ENCODE data around the gene KCND2.

KCND2 gene

DNA sequence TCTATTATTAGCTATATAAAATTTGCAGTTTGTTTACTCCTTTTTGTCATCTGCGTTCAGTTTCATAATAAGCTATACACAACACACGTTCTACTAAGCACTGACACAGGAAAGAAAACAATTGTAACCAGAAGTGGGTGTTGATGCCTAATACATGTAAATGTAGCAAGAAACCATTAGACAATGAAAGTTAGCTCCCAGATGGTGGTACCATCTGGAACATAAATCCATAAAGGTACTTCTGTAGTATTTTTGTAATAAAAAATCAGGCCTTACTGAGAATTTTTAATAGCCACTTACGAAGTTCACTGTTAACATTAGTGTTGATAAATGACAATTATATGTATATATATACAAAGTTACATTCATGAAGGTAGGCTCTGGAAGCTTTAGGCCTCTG, 194.7 kb downstream of the KCND2 start:
- no peak overlapping the region for H3K4me3 ChIP-seq (ENCODE audit: low read length)
- no peaks in the 10 kb centered on the region for H3K9me3 ChIP-seq (ENCODE audit: control insufficient read depth, insufficient read depth, low read length)
- no peaks in the 10 kb centered on the region for H4K20me1 ChIP-seq (ENCODE audit: control insufficient read depth, insufficient read depth, low read depth, low read length)
- no peak for TF ChIP-seq EZH2phosphoT487 (IDR thresholded peaks at IDR 0.05; ENCODE audit: borderline replicate concordance, low read length)
- TF ChIP-seq, protein P1, sequence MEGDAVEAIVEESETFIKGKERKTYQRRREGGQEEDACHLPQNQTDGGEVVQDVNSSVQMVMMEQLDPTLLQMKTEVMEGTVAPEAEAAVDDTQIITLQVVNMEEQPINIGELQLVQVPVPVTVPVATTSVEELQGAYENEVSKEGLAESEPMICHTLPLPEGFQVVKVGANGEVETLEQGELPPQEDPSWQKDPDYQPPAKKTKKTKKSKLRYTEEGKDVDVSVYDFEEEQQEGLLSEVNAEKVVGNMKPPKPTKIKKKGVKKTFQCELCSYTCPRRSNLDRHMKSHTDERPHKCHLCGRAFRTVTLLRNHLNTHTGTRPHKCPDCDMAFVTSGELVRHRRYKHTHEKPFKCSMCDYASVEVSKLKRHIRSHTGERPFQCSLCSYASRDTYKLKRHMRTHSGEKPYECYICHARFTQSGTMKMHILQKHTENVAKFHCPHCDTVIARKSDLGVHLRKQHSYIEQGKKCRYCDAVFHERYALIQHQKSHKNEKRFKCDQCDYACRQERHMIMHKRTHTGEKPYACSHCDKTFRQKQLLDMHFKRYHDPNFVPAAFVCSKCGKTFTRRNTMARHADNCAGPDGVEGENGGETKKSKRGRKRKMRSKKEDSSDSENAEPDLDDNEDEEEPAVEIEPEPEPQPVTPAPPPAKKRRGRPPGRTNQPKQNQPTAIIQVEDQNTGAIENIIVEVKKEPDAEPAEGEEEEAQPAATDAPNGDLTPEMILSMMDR (IDR thresholded peaks at IDR 0.05; ENCODE audit: low read depth, low read length, poor library complexity, severe bottlenecking): no peak
- H3K27ac ChIP-seq (ENCODE audit: low read depth, low read length): no peak overlapping the region
- H3K4me2 ChIP-seq (ENCODE audit: low read length): no peak overlapping the region
- no peaks in the 10 kb centered on the region for H3F3A ChIP-seq (ENCODE audit: control insufficient read depth, insufficient read depth)
- no peaks in the 10 kb centered on the region for H3K36me3 ChIP-seq (ENCODE audit: control insufficient read depth, low read length)
- no peaks in the 10 kb centered on the region for H3K9me2 ChIP-seq (replicated peaks; ENCODE audit: control insufficient read depth, low read length)
- H3K27me3 ChIP-seq (ENCODE audit: control insufficient read depth, low read length): no peaks in the 10 kb centered on the region
- H3K79me2 ChIP-seq (ENCODE audit: control insufficient read depth, low read length): no peaks in the 10 kb centered on the region
- H3K4me1 ChIP-seq (ENCODE audit: control insufficient read depth, low read length): no peaks in the 10 kb centered on the region

DNA sequence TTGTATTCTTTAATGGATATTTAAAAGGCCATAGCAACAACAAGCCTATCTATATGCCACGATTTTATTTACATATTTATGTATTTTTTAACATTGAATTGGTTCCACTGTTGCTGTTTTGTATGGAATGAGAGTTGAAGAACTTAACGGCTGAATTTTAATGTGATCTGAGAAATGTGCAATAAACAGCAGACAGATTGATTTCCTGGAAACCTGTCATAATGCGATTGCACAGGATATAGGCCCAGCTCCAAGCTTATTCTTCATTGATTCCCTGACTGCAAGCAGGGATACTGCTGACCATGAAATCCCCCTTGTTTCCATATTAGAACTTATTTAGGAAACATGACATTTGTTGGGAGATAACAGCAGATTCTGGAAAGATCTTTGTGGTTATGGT, 195.6 kb downstream of the KCND2 start:
- Histone ChIP-seq H3K27ac (ENCODE audit: low read depth, low read length) (no peak overlapping the region), H3K4me1 (ENCODE audit: control insufficient read depth, low read length) (no peaks in the 10 kb centered on the region), H3K4me3 (ENCODE audit: low read length) (no peak overlapping the region), H3K9me3 (ENCODE audit: control insufficient read depth, insufficient read depth, low read length) (no peaks in the 10 kb centered on the region), H3F3A (ENCODE audit: control insufficient read depth, insufficient read depth) (no peaks in the 10 kb centered on the region), H3K4me2 (ENCODE audit: low read length) (no peak overlapping the region), H4K20me1 (ENCODE audit: control insufficient read depth, insufficient read depth, low read depth, low read length) (no peaks in the 10 kb centered on the region), H3K9me2 (replicated peaks; ENCODE audit: control insufficient read depth, low read length) (no peaks in the 10 kb centered on the region), H3K36me3 (ENCODE audit: control insufficient read depth, low read length) (no peaks in the 10 kb centered on the region), H3K27me3 (ENCODE audit: control insufficient read depth, low read length) (no peaks in the 10 kb centered on the region), H3K79me2 (ENCODE audit: control insufficient read depth, low read length) (no peaks in the 10 kb centered on the region)
- TF ChIP-seq EZH2phosphoT487 (IDR thresholded peaks at IDR 0.05; ENCODE audit: borderline replicate concordance, low read length): no peak
- TF ChIP-seq, protein P1 (IDR thresholded peaks at IDR 0.05; ENCODE audit: low read depth, low read length, poor library complexity, severe bottlenecking): no peak

DNA sequence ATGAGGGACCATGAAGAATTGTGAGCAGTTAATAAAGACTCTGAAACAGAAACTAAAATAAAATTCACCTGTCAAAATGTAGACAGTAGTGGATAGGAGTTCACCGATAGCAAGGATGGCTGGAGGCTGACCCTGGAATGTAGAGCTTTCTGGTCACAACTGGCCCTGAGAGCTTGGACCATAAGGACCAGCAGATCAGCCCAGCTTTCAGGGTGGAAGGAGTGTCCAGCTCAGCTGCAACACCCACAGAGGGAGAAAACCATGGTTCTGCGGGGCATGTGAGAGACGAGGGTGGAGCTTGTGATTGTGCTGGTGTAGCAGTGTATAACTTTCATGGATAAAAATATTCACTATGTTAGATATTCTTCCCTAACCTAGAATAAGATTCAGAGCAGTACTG, 199.9 kb downstream of the KCND2 start:
- no peaks in the 10 kb centered on the region for H3K4me1 ChIP-seq (ENCODE audit: control insufficient read depth, low read length)
- H3K4me3 ChIP-seq (ENCODE audit: low read length): no peak overlapping the region
- no peaks in the 10 kb centered on the region for H3F3A ChIP-seq (ENCODE audit: control insufficient read depth, insufficient read depth)
- no peaks in the 10 kb centered on the region for H4K20me1 ChIP-seq (ENCODE audit: control insufficient read depth, insufficient read depth, low read depth, low read length)
- no peaks in the 10 kb centered on the region for H3K9me3 ChIP-seq (ENCODE audit: control insufficient read depth, insufficient read depth, low read length)
- H3K4me2 ChIP-seq (ENCODE audit: low read length): no peak overlapping the region
- no peak overlapping the region for H3K27ac ChIP-seq (ENCODE audit: low read depth, low read length)
- H3K79me2 ChIP-seq (ENCODE audit: control insufficient read depth, low read length): no peaks in the 10 kb centered on the region
- no peak for TF ChIP-seq EZH2phosphoT487 (IDR thresholded peaks at IDR 0.05; ENCODE audit: borderline replicate concordance, low read length)
- TF ChIP-seq, protein P1 (IDR thresholded peaks at IDR 0.05; ENCODE audit: low read depth, low read length, poor library complexity, severe bottlenecking): no peak
- no peaks in the 10 kb centered on the region for H3K27me3 ChIP-seq (ENCODE audit: control insufficient read depth, low read length)
- no peaks in the 10 kb centered on the region for H3K36me3 ChIP-seq (ENCODE audit: control insufficient read depth, low read length)
- H3K9me2 ChIP-seq (replicated peaks; ENCODE audit: control insufficient read depth, low read length): no peaks in the 10 kb centered on the region

- H4K20me1 ChIP-seq (ENCODE audit: control insufficient read depth, insufficient read depth, low read depth, low read length): no peaks in the 10 kb centered on the region
- no peaks in the 10 kb centered on the region for H3K9me2 ChIP-seq (replicated peaks; ENCODE audit: control insufficient read depth, low read length)
- no peaks in the 10 kb centered on the region for H3K27me3 ChIP-seq (ENCODE audit: control insufficient read depth, low read length)
- no peaks in the 10 kb centered on the region for H3K36me3 ChIP-seq (ENCODE audit: control insufficient read depth, low read length)
- no peak overlapping the region for H3K27ac ChIP-seq (ENCODE audit: low read depth, low read length)
- no peak overlapping the region for H3K4me2 ChIP-seq (ENCODE audit: low read length)
- no peaks in the 10 kb centered on the region for H3F3A ChIP-seq (ENCODE audit: control insufficient read depth, insufficient read depth)
- H3K4me1 ChIP-seq (ENCODE audit: control insufficient read depth, low read length): no peaks in the 10 kb centered on the region
- no peak for TF ChIP-seq EZH2phosphoT487 (IDR thresholded peaks at IDR 0.05; ENCODE audit: borderline replicate concordance, low read length)
- TF ChIP-seq, protein P1 (IDR thresholded peaks at IDR 0.05; ENCODE audit: low read depth, low read length, poor library complexity, severe bottlenecking): no peak
- no peak overlapping the region for H3K4me3 ChIP-seq (ENCODE audit: low read length)
- no peaks in the 10 kb centered on the region for H3K79me2 ChIP-seq (ENCODE audit: control insufficient read depth, low read length)
- no peaks in the 10 kb centered on the region for H3K9me3 ChIP-seq (ENCODE audit: control insufficient read depth, insufficient read depth, low read length)
These were observed 200.4 kb downstream of the KCND2 start for GRCh38 chr7:120473352-120473751.

Measured in DOHH2 (cell line).